HepG2 (cell line): ENCODE measurements around the gene DCUN1D2. TPM values are rescaled to one million over a fixed set of nuclear protein-coding genes. Genes with fewer than 3 reads are reported as not detected.

ENCODE experiments used
- ARID2 ChIP-seq: sonication (generic); formaldehyde crosslinking; IDR thresholded peaks from 2 replicates; pipeline ENCODE4 v1.8.1; 2022; ENCODE audit warnings: mild to moderate bottlenecking, missing genetic modification reagents, borderline replicate concordance
- ATF7 ChIP-seq, 2 experiments: fragments of 450-650 bp in 1 of 2; sonication (generic) in 1 of 2; formaldehyde crosslinking in 1 of 2; IDR thresholded peaks; 2 replicates each; pipeline versions ENCODE4 v1.4.0 to v1.6.1; 2016 to 2020; ENCODE audit warnings: antibody characterized with exemption in 1 of 2, mild to moderate bottlenecking in 1 of 2, missing genetic modification reagents in 1 of 2
- BORCS8-MEF2B ChIP-seq: sonication (generic); formaldehyde crosslinking; IDR thresholded peaks from 2 replicates; pipeline ENCODE4 v1.8.0; 2022; ENCODE audit warnings: mild to moderate bottlenecking, missing genetic modification reagents
- DPF2 ChIP-seq: sonication (generic); formaldehyde crosslinking; IDR thresholded peaks from 2 replicates; pipeline ENCODE4 v1.4.0; 2020; ENCODE audit warnings: mild to moderate bottlenecking, low read depth, missing genetic modification reagents, borderline replicate concordance
- FOXM1 ChIP-seq: sonication (generic); formaldehyde crosslinking; IDR thresholded peaks from 2 replicates; pipeline ENCODE4 v1.5.0; 2020; ENCODE audit warnings: missing genetic modification reagents
- PRDM15 ChIP-seq: sonication (generic); formaldehyde crosslinking; IDR thresholded peaks from 2 replicates; pipeline ENCODE4 v1.4.0; 2020; ENCODE audit warnings: missing genetic modification reagents
- SMAD3 ChIP-seq: sonication (generic); formaldehyde crosslinking; IDR thresholded peaks from 2 replicates; pipeline ENCODE4 v1.4.0; 2020; ENCODE audit warnings: missing genetic modification reagents
- SSRP1 ChIP-seq: IDR thresholded peaks from 2 replicates; pipeline ENCODE4 v1.6.1; 2016; ENCODE audit warnings: control low read depth
- YY1 ChIP-seq: IDR thresholded peaks from 2 replicates; pipeline ENCODE4 v1.6.1; 2011; ENCODE audit warnings: low read length, low read depth, moderate library complexity, mild to moderate bottlenecking; ENCODE audit not compliant: insufficient read depth, insufficient replicate concordance
- ZNF264 ChIP-seq: sonication (generic); formaldehyde crosslinking; IDR thresholded peaks from 2 replicates; pipeline ENCODE4 v1.4.0; 2020; ENCODE audit warnings: missing genetic modification reagents
- ZNF496 ChIP-seq: sonication (generic); formaldehyde crosslinking; IDR thresholded peaks from 2 replicates; pipeline ENCODE4 v1.8.1; 2023; ENCODE audit warnings: mild to moderate bottlenecking, moderate library complexity, missing genetic modification reagents; ENCODE audit not compliant: insufficient replicate concordance
- ZNF615 ChIP-seq: sonication (generic); formaldehyde crosslinking; IDR thresholded peaks from 2 replicates; pipeline ENCODE4 v1.5.0; 2020; ENCODE audit warnings: mild to moderate bottlenecking, missing genetic modification reagents, borderline replicate concordance
- ZNF644 ChIP-seq: IDR thresholded peaks from 2 replicates; pipeline ENCODE4 v1.6.1; 2016; ENCODE audit warnings: low read depth
- polyA plus RNA-seq, 8 experiments: library from polyadenylated mRNA; depleted of rRNA in 3 of 8; stranded (reverse) in 7 of 8; unstranded in 1 of 8; fragments of >200 nt; fragmentation: Illumina TruSeq in 4 of 8; extraction: Trizol in 4 of 8; gene quantifications; 2 replicates each; pipeline versions ENCODE4 v1.2.1 to v1.2.3, GENCODE V29; 2011 to 2016; ENCODE audit warnings: low read depth in 4 of 8, missing spikeins in 1 of 8, mixed read lengths in 1 of 8; ENCODE audit not compliant: insufficient read depth in 1 of 8
- total RNA-seq, 5 experiments: library from RNA; depleted of rRNA; stranded (reverse); fragments of >200 nt; fragmentation: Illumina TruSeq; extraction: Trizol; gene quantifications; 2 replicates each; pipeline ENCODE4 v1.2.3, GENCODE V29; 2016; ENCODE audit warnings: low read depth in 1 of 5
- TF ChIP-seq, protein P1 (sequence below): sonication (generic); formaldehyde crosslinking; IDR thresholded peaks from 2 replicates; pipeline ENCODE4 v1.8.1; 2022; ENCODE audit warnings: low read depth, mild to moderate bottlenecking, missing genetic modification reagents
- TF ChIP-seq, protein P2 (sequence below): sonication (generic); formaldehyde crosslinking; IDR thresholded peaks from 2 replicates; pipeline ENCODE4 v1.9.0; 2021; ENCODE audit warnings: mild to moderate bottlenecking, missing genetic modification reagents

The DCUN1D2 gene
- total and polyA plus RNA-seq, 2 of the 13 experiments (the other 11 are each of a cell fraction or from before 2014, with no cell fraction given) = 9.1 to 9.6 TPM

DNA sequence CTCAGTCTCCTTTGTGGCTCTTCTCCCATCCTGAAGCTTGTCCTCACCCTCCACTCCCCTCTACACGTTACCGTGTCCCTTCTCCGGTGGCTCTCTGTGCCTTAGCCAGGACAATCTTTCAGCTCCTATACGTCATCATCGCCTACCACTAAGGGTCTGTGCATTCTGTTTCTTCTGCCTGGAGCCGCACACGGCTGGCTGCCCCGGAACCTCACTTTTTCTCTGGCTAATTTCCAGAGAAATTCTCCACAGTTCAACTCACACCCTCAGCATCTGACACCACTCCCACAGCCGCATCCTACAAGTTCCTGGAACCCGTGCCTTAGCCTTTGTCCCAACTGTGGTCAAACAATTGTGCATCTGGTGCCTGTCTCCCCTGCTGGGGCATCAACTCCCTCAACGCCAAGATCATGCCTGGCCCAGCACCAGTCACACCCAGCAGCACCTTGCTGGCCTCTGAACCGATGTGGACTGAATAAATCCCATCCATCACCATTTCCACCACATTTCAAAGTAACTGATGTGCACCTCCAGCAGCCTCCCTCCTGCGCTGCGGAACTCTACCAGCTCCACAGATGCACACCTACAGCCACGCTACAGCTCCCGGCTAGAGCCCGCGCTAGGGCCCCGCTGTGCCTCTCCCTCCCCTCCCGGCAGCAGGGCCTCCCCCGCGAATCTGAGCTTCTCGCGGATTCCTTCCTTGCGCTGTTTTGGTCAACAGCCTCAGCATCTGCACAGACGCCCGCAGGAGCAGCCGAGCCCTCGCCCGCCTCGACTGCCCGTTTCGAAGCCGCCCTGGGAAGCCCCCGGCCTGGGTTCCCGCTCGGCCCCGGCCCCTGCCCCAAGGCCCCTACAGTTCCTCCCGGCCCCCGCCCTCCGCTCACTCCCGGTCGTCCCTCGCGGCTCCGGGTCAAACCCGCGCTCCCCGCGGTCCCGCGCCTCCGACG is 689 bp downstream of the DCUN1D2 start (continued):
- TF ChIP-seq PRDM15 (CRISPR knock-in tag) (no peak), SSRP1 (no peak), FOXM1 (CRISPR knock-in tag) (no peak), ARID2 (CRISPR knock-in tag) (no peak), ZNF264 (no peak), BORCS8-MEF2B (peak; percentile 4; the same call in 1 of the 2 replicates), ZNF496 (CRISPR knock-in tag) (no peak), ATF7 (IDR thresholded peaks at IDR 0.05) (0 out of 2 replicates have a peak, but pooled peaks have one; percentile 2), ATF7 (CRISPR knock-in tag; IDR thresholded peaks at IDR 0.05) (no peak), YY1 (no peak), ZNF644 (CRISPR knock-in tag) (no peak), SMAD3 (CRISPR knock-in tag) (no peak), ZNF615 (CRISPR knock-in tag) (no peak), DPF2 (CRISPR knock-in tag) (no peak)
- TF ChIP-seq, protein P1, sequence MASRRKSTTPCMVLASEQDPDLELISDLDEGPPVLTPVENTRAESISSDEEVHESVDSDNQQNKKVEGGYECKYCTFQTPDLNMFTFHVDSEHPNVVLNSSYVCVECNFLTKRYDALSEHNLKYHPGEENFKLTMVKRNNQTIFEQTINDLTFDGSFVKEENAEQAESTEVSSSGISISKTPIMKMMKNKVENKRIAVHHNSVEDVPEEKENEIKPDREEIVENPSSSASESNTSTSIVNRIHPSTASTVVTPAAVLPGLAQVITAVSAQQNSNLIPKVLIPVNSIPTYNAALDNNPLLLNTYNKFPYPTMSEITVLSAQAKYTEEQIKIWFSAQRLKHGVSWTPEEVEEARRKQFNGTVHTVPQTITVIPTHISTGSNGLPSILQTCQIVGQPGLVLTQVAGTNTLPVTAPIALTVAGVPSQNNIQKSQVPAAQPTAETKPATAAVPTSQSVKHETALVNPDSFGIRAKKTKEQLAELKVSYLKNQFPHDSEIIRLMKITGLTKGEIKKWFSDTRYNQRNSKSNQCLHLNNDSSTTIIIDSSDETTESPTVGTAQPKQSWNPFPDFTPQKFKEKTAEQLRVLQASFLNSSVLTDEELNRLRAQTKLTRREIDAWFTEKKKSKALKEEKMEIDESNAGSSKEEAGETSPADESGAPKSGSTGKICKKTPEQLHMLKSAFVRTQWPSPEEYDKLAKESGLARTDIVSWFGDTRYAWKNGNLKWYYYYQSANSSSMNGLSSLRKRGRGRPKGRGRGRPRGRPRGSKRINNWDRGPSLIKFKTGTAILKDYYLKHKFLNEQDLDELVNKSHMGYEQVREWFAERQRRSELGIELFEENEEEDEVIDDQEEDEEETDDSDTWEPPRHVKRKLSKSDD (CRISPR knock-in tag) = no peak
- TF ChIP-seq, protein P2, sequence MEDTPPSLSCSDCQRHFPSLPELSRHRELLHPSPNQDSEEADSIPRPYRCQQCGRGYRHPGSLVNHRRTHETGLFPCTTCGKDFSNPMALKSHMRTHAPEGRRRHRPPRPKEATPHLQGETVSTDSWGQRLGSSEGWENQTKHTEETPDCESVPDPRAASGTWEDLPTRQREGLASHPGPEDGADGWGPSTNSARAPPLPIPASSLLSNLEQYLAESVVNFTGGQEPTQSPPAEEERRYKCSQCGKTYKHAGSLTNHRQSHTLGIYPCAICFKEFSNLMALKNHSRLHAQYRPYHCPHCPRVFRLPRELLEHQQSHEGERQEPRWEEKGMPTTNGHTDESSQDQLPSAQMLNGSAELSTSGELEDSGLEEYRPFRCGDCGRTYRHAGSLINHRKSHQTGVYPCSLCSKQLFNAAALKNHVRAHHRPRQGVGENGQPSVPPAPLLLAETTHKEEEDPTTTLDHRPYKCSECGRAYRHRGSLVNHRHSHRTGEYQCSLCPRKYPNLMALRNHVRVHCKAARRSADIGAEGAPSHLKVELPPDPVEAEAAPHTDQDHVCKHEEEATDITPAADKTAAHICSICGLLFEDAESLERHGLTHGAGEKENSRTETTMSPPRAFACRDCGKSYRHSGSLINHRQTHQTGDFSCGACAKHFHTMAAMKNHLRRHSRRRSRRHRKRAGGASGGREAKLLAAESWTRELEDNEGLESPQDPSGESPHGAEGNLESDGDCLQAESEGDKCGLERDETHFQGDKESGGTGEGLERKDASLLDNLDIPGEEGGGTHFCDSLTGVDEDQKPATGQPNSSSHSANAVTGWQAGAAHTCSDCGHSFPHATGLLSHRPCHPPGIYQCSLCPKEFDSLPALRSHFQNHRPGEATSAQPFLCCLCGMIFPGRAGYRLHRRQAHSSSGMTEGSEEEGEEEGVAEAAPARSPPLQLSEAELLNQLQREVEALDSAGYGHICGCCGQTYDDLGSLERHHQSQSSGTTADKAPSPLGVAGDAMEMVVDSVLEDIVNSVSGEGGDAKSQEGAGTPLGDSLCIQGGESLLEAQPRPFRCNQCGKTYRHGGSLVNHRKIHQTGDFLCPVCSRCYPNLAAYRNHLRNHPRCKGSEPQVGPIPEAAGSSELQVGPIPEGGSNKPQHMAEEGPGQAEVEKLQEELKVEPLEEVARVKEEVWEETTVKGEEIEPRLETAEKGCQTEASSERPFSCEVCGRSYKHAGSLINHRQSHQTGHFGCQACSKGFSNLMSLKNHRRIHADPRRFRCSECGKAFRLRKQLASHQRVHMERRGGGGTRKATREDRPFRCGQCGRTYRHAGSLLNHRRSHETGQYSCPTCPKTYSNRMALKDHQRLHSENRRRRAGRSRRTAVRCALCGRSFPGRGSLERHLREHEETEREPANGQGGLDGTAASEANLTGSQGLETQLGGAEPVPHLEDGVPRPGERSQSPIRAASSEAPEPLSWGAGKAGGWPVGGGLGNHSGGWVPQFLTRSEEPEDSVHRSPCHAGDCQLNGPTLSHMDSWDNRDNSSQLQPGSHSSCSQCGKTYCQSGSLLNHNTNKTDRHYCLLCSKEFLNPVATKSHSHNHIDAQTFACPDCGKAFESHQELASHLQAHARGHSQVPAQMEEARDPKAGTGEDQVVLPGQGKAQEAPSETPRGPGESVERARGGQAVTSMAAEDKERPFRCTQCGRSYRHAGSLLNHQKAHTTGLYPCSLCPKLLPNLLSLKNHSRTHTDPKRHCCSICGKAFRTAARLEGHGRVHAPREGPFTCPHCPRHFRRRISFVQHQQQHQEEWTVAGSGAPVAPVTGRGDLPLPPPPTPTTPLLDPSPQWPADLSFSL = no peak
